GM15510 (cell line): Measurements from ENCODE around the gene LRRC28.

Experiments
- POLR2A ChIP-seq: IDR thresholded peaks from 3 replicates; pipeline ENCODE4 v1.6.1; 2011; ENCODE audit warnings: borderline replicate concordance; ENCODE audit not compliant: insufficient read length; ENCODE audit errors: extremely low read depth

LRRC28 gene

DNA sequence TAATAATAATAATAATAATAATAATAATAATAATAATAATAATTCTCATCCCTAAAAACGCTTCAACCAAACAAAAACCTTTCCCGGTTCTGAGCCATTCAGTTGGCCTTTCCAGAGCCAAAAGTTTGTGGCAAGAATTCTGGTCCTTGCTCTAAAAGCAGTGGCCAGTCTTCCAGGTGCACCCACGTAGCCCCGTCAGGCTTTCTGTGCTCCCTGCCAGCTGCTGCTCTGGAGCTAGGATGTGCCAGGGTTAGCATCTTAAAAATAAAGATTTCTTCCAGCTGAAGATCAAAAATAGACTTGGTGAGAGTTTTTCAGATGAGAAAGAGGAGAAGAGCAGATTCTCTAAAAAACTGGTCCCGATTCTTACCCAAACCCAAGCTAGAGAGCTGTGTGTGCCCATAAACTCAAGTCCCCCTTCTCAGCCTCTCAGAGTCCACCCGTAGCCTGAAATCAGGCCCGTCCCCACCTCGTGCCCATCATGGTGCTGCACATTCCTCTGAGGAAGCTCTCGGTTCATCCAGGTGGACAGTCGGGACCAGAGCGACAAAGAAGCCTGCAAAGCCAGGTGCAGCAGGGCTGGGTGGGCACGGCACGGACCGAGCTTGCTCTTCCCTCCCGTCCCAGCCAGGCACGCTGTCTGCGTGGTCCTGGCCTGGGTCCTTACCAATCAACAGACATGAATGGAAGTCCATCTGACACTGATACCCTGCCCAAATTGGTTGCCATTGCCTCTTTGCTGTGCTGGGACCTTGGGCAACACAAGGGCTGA is 155.6 kb downstream of the LRRC28 start:
- no peak for TF ChIP-seq POLR2A

DNA sequence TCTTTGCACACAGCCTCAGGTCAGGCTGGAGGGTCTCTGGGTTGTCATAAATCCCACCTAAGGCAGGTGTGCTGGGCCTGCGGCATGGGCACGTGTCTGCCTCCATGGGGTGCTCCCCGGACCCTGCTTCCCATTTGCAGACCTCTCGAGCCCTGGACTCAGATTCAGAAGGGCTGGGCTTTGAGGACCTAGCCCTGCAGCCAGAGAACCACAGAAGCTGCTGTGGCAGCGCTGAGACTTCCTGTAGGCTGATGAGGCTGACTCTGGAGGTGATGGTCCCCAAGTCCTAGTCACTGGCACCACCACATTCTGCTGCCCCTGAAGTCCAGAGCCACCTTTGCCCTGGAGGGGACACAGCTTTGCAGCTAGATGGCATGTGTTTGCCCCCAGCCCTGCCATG is 156.4 kb downstream of the LRRC28 start:
- no peak for TF ChIP-seq POLR2A

DNA sequence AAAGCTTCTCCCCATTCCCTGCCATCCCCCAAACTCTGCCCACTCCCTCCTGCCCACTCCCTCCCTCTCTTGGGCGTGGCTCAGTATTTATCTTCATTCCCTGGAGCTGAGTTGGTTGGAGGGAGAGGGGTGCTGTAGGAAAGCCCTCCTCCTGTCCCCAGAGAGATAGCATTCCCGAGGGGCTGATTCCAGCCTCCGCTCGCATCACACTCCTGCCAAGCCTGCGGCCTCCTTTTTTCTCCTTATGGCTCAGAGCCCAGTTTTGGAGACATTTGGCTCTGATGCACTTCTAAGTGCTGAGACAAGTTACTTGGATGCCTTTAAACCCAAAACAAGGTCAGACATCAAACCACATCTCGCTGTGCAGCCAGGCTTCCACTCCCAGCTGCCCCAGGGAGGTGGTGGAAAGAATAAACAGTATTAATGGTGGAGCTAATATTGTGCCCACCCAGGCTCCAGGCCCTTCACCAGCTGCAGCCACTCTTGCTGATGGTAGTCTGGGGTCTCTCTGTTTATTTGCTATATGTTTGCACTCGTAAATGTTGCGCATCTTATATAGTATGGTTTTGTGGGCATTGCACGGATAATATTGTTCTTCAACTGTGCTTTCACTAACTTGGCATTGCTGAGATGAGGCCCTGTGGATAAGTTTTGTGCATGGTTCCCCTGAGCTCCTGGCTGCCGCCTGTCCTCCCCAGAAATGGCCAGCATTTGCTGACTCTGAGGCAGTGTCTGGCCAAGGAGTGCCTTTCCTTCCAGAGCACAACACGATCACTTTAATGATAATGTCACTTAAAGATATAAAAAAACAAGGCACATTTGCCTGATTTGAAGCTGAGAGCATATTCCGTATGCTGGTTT is 157.2 kb downstream of the LRRC28 start:
- no peak for TF ChIP-seq POLR2A

DNA sequence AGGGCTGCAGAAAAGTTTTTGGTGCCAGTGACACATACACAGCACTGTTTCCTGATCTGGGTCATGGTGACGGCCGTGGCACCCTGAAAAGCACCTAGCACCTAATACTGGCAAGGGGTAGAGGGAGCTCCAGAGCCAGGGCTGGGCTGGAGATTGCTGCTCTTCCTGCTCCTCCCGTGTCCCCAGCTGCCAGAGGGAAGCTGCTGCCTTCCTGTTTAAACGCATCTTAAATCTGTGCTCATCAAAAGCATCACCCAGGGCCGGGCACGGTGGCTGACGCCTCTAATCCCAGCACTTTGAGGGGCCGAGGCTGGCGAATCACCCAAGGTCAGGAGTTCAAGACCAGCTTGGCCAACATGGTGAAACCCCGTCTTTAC is 157.8 kb downstream of the LRRC28 start:
- no peak for TF ChIP-seq POLR2A

DNA sequence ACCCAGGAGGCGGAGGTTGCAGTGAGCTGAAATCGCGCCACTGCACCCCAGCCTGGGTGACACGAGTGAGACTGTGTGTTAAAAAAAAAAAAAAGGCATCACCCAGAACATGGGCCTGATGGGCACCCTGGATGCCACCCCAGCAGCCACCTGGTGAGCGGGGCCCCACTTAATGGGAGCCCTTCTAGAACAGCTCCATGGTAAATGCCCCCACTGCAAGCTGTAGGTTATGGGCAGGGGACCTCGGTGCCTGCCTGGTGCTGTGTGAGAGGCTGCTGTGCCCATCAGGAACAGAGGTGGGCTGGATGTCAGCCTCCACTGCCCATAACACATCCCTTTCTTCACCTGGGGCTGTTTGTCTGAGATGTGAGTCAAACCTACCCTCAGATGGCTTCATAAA is 158.3 kb downstream of the LRRC28 start:
- TF ChIP-seq POLR2A: no peak

DNA sequence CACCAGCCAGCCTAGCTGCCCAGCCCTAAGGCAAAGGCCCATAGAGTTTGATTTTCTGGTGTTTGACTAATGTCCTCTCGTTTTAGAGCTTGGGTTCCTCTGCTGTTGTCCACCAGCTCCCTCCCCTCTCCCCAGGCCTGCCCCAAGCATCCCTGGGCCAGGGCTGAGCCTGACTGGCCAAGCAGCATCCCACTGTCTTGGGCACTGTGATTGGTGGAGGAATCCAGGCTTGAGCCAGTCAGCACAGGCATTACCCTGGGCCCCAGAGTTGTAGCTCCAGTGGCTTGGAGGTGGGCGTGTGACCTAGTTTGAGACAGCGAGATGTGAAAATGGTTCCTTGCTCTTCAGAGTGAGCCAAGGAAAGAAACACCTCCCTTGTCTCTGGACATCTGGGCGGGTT is 159.2 kb downstream of the LRRC28 start:
- no peak for TF ChIP-seq POLR2A

DNA sequence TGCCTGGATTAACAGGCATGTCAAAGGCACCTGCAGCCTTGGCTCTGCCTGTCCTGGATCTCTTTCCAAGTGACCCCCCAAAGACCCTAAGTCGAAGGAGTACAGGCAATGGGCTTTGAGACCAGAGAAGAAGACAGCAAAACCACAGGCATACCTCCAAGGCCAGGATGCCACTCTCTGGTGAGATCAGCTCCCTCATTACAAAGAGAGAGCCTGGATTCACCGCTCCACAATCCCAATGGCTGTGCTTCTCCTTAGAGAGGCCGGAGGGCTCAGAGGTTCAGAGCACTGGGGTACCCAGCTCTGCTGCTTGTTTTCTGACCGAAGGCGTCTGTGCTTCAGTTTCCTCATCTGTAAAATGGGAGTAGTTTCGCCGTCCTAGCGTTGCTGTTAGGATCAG is 160.0 kb downstream of the LRRC28 start:
- no peak for TF ChIP-seq POLR2A

DNA sequence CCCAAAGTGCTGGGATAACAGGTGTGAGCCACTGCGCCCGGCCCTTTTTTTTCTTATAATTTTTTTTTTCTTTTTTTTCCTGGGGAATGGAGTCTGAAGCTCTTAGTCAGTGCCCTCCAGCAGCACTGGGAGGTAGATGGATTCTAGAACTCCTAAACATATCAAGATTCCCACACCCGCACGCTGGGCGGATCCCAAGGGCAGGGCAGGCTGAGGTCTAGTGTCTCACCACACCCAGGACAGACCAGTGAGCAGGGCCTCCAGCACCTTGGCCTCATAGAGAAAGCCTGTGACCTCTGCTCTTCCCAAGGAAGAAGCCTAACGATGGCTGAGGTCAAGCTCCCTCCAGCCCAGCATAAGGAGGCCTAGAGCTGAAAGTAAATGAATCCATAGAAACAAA is 160.8 kb downstream of the LRRC28 start:
- no peak for TF ChIP-seq POLR2A

DNA sequence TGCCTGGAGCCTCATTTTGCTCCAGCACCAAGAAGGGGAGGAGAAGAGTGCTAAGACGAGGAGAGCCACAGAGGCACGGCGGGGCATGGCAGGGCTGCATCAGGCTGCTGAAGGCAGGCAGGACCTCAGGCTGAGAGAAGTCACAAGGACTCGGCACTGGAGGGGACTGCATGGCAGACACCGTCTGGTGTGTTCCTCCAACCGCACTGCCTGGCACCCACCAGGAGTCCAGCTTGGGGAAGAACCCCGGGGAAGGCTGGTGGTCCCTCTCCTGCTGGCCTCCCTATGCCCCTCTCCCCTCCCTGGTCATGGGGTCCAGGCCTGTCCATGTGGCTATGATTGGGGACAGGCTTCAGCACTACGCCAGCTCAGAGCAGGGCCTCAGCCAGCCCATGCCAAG is 161.3 kb downstream of the LRRC28 start:
- no peak for TF ChIP-seq POLR2A

DNA sequence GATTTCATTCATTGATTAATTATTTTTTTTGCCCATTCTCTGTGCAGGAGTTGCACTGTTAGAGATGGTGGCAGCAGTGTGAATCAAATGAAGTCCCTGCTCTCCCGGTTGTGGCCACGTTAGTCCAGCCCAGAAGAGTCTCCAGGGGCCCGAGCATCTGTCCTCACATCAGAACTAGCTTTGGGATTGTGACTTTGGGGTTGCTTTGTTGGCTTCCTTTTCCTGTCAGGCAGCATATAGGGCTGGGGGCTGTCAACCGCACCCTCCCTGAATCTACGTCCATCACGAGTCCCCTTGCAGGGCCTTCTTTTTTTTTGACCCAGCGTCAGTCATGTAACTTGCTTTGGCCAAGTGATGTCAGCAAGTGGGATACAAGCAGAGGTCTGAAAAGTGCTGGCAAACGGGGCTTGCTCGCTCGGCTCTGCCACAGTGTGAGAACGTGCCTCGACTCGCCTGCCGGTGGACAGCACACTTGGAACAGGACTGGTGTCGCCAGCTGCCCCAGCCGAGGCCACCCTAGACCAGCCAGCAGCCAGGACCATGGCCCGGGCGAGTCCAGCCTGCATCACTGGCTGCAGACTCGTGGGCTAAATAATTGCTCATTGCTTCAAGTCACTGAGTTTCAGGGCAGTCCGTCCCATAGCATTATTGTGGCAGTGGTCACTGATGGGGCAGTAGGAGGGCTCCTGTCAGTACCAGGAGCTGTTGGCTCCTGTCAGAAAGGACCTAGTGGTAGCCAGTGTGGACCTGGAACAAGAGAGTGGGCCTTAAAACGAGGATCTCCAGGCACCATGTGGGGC is 162.9 kb downstream of the LRRC28 start:
- TF ChIP-seq POLR2A: no peak

DNA sequence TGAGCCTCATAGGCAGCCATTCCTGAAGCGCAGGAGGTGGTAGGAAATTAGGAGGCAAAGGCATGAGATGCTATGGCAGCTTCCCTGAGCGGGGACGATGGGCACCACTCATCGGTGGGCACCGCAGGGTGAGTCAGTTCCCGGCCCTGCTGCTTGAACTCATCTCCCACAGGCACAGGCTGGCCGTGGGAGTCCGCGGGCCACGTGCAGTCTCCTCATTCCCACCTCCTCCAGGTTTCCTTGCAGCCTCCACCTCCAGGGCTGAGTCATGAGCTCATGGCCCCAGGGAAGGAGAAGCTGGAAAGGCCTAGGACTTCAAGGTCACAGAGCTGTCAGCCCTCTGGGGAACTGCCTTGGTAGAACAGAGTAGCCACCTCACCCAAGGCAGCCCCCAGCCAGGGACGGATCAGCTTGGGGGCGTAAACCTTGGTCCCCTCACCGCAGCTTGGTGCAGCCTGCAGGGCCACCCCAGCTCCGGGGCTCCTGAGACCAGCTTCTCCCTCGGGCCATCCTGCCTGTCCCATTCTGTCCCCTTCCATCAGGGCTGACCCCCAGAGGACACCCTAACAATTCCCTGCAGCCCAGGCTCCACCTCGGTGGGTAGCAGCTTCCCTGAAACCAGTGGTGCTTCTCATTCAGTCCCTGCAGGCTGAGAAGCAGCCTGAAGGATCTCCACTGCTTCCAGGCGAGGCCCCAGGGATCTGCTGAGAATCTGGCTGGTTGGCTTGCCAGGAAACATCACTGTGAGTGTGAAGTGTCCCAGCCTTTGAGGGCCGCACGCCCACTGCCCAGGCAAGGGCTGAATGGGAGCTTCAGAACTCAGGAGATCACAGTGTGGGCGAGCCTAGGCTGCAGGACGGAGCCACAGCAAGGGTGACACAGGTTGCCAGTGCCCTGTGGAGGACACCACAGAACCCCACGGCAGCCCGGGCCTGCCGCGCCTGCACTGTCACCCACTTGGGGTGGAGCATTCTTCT is 163.8 kb downstream of the LRRC28 start:
- no peak for TF ChIP-seq POLR2A

DNA sequence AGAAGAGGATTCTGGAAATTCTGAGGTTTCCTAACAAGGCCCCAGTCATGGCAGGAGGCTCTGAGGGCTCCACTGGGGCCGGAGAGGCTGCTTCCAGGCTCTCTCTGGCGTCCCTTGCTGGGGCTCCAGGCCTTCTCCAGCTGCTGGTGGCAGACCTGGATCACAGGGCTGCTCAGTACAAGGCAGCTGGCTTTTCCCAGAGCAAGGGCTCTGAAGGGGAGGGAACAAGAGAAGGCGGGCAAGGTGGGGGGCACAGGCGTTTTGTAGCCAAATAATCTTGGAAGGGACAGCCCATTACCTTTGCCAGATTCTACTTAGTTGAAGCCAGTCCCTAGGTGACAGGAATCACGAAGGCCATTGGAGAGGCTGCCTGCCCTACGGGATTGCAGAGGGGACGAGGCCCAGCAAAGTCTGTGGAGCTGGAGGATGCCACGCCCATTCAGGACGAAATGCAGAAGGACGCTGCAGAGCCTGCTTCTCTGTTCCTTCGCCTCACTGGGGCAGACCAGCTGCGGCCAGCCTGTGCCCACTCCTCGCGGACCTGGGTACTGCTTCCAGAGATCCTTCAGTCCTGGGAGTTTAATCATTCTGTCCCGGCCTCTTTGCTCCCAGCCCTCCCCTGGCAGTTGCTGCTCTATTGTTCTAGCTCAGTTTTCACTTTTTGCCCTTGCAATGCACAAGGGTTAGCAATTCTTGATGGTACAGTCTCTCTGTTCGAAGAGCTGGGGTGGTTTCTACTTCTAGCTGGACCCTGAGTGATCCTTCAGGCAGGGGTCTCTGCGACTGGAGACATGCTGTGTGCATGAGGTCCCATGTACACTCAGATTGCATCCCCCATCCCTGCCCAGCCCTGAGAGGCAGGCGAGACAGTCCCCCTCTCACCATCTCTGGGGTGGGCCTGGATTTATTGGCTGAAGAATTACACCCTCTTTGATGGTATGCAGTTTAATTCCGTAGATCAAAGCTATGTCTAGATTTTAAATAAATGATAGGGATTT is 165.2 kb downstream of the LRRC28 start:
- TF ChIP-seq POLR2A: no peak

DNA sequence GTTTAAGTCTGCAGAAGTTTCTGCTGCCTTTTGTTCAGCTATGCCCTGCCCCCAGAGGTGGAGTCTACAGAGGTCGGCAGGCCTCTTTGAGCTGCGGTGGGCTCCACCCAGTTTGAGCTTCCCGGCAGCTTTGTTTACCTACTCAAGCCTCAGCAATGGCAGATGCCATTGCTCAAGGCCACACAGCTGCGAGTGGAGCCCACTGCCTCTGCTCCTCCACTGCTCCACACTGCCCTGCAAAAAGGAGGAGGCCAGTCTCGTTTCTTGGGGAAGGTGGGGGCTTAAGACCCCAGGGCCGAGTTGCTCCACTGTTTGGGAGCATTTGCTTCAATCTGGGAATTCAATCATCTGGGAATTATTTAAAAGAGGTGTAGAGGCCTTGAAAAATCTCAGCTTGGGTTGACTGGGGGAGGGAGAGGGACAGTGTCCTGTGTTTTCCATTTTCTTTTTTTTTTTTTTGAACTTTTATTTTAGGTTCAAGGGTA is 169.9 kb downstream of the LRRC28 start:
- TF ChIP-seq POLR2A: no peak

DNA sequence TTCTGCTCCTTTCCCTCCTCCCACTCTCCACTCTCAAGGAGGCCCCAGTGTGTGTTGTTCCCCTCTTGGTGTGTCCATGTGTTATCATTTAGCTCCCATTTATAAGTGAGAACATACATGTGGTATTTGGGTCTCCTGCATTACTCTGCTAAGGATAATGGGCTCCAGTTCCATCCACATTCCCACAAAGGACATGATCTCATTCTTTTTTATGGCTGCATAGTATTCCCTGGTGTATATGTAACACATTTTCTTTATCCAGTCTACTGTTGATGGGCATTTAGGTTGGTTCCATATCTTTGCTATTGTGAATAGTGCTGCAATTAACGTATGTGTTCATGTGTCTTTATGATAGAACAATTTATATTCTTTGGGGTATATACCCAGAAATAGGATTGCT is 170.5 kb downstream of the LRRC28 start:
- no peak for TF ChIP-seq POLR2A
